Measurements from ENCODE around the gene SGCB.

- no peak for TF ChIP-seq CTCF (IDR thresholded peaks at IDR 0.05; ENCODE audit: poor library complexity)
- no peak for TF ChIP-seq EZH2 (IDR thresholded peaks at IDR 0.05; ENCODE audit: borderline replicate concordance)
Observed at GRCh38 chr4:52004414-52004813, 33.7 kb downstream of the SGCB start.

Data from hepatocyte (in vitro differentiated cells).